Globus pallidus (tissue), 1 donor: ENCODE results near the gene COX7A1.

Source experiments
- DNase-seq: peaks from one replicate; pipeline ENCODE4 v3.0.0-alpha.2; 2015; ENCODE audit warnings: low spot score

Gene COX7A1

DNA sequence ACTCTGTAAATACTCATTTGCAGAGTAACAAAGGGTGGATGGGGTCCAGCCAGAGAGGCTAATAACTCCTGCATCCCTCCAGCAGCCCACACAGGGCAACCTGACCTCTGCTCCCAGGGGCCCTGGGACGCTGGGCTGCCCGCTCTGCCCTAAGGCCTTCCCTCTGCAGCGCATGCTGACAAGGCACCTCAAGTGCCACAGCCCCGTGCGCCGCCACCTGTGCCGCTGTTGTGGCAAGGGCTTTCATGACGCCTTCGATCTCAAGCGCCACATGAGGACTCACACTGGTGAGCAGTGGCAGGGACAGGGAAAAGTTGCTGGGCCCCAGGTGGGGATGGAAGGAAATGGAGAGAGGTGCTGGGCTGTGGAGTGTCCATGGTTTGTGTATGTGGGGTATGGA is 39.6 kb downstream of the COX7A1 start:
- no peak for DNase-seq

DNA sequence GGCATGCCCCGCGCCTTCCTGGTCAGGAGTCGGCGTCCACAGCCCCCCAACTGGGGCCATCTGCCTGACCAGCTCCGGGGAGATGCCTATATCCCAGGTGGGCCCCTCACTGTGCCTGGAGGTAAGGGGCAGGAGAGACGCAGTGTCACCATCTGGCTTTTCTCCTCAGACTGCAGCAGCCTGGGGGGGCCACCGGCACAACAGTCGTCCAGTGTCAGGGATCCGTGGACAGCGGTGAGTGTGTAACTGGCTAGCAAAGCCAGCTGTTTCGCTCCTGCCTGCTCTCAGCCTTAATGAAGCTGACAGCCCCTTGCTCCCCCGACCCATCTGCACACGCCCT is 41.1 kb downstream of the COX7A1 start:
- DNase-seq, result no peak

DNA sequence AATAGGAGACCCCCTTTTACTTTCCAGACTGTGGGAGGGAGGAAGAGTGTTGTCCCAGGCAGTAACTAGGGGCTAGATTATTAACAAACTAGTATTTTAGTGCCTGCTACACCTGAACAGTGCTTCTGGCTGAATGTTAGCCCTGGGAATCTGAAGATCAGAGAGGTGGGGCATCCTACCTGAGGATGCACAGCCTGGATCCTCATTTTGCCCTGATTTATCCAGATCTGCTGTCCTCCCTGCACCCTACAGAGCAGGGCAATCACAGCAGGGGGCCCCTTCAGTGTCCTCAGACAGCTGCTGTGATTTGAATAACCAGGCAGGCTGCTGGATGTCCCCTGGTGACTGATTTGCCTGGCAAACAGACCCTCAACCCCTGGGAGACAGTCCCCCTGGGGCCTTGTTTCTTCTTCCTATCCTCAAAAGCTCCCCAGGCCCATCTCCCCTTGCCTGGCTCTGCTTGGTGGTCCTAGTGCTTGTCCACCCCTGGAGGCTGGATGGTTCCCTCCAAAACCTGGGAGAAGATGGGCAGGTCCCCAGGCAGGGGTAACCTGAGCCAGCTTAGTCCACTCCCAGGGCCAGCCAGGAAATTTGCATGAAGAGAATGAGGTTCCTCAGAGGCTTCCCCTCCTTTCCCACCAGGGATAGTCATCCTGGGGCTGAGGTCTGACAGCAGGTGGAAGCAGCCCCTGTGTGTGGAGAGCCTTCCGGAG is 41.6 kb downstream of the COX7A1 start, which contains the start of gene OVOL3:
Gene OVOL3 (plus strand): TSS at position 657 of the 713 bp plus-strand sequence. CDS start 60 bp downstream, outside the sequence.
- DNase-seq, result no peak

DNA sequence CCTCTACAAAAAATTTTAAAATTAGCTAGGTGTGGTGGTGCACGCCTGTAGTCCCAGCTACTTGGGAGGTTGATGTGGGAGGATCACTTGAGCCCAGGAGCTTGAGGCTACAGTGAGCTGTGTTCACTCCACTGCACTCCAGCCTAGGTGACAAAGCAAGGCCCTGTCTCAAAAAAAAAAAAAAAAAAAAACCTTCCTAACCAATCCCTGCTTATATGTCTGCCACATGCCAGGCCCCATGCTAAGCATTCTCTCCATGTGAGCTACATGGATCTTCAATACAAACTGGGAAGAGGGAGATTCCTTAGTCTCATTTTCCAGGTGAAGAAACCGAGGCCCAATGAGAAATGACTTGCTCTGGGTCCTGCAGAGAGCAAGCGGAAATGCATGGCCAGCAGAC is 43.6 kb downstream of the COX7A1 start:
- no peak for DNase-seq

DNA sequence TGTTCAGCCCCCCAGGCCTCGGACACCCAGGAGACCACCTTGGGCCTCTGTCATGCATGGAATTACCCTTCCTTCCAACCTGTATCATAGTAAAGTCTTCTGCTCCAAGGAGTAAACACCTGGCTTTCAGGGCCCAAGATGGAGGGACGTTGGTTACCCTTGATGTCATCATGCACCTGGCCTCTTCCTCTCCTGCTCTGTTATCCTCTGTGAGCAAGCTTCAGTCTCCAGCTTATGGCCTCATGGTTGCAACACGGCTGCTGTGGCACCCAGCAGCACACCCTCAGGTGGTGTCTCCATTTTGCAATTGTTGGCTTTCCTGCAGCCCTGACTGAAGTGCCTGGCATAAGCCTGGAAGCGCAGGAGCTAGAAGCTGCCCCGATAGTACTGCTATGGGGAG is 45.3 kb downstream of the COX7A1 start:
- no peak for DNase-seq

DNA sequence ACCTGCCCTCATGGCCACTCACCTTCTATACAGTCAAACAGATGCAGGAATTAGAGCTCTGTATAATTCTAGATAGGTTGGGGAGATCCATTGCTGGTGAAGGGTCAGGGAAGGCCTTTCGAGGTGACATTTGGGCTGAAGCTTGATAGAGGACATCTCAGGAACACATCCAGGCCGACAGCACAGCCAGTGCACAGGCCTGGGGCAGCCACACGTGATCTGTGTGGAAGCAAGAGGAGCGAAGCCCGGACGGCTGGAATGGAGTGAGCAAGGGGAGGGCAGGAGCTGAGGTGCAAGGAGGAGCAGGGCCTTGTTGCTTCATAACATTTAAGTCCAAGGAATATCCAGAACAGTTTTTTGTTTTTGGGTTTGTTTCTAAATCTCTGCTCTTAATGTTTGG is 45.8 kb downstream of the COX7A1 start:
- no peak for DNase-seq

DNA sequence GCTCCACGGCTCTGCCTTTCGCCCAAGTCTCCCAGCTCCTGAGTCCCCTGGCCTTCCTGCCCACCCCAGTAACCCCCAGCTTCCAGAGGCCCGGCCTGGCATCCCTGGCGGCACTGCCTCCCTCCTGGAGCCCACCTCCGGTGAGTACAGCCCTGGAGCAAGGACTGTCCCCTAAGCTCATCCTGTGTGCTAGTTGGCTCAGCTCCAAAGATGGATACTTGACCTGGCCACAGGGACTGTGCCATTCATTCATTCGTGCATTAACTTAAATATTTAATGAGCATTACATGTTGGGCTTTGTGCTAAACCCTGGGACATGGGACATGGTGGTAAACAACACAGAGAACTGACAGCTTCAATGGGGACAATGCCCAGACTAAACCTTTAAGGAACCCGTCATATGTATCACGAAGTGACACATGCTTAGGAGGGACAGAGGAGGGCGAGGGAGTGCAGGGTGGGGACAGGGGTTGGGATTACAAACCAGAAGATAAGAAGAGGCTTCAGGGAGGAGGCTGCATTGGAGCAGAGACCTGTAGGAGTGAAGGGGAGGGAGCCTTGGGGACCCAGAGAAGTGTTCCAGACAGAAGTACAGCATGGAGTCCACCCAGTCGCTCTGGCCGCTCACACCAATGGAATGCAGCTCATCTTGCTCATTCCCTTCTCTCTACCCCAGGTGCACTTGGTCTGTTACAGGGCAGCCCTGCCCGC is 48.2 kb downstream of the COX7A1 start:
- no peak for DNase-seq

DNA sequence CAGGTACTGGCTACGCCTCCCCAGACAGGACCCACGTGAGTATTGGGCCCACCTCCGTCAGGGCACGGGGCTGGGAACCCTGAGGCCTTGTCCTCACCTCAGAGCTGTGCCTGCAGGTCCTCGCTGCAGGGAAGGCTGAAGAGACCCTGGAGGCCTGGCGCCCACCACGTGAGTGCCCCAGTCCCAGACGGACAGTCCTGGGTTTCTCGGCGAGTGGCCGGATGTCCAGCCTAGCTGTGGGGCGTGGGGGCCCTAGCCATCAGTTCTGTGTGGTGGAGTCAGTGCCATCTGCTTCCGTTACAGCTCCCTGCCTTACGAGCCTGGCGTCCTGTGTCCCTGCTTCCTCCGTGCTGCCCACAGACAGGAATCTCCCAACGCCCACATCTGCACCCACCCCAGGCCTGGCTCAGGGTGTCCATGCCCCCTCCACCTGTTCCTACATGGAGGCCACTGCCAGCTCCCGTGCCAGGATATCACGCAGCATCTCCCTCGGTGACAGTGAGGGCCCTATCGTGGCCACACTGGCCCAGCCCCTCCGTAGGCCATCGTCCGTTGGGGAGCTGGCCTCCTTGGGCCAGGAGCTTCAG is 49.1 kb downstream of the COX7A1 start:
- DNase-seq, result no peak

DNA sequence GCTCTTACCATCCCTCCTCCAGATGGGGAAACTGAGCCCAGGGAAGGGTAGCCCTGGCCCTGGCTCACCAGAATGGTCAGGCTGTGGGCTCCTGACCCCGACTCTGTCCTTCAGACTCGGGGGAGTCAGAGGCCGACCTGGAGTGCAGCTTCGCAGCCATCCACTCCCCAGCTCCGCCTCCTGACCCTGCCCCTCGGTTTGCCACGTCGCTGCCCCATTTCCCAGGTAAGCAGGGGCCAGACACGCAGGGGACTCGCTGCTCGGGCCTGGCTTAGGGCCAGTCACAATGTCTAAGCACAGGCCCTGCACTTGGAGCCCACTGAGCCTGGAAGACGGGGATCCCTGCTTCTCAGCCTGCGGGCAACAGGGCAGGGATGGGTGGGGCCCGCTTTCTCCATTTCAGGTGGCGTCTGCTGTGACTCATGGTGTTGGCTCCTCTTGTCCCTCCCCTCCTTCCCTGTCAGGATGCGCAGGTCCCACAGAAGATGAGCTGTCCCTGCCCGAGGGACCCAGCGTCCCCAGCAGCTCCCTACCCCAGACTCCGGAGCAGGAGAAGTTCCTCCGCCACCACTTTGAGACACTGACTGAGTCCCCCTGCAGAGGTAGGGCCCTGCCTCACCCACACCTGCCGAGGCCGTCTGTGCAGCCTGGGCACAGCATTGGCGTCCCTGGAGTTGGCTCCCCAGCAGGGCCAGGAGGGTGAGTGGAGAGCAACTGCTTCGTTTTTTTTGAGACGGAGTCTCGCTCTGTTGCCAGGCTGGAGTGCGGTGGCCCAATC is 50.5 kb downstream of the COX7A1 start:
- DNase-seq, result no peak
